ENCODE data around the gene LENG9.

DNA sequence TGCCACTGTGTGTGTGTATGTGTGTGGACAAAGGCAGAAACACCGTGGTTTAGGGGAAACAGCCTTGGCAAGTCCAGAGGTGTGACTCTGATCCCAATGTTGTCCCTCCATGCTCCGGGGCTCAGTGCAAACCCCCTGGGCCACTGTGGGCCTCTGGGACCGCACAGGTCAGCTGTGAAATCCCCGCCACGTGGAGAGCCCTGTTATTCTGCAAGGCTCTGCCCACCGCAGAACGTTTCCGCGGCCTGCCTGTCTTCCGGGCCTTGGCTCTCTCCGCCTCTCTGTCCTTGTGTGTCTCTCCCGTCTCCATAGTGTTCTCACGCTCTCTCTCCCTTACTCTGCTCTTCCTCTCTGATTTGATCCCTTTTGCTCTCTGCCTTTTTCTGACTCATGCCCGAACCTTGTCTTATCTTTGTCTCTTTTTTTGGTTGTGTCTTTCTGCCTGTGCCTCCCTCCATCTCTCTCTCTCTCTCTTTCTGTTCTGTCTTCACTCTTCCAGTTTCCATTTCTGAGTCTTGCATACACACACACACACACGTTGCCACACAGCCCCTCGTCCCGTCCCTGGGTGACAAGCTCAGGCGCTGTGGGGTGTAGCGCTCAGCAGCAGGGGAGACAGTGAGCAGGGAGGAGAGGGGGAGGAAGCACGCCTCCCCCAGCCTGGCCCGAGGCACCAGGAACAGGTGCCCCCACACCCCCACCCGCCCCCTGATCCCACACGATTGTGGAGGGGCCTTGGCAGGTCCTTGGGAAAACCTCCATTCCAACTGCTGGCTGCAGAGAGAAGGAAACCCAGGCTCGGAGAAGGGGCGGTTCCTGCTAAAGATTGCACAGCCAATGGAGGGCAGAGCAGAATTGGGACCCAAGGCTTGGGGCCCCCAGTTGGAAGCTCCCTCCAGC is 45.3 kb downstream of the LENG9 start:
- TF ChIP-seq, protein P1, sequence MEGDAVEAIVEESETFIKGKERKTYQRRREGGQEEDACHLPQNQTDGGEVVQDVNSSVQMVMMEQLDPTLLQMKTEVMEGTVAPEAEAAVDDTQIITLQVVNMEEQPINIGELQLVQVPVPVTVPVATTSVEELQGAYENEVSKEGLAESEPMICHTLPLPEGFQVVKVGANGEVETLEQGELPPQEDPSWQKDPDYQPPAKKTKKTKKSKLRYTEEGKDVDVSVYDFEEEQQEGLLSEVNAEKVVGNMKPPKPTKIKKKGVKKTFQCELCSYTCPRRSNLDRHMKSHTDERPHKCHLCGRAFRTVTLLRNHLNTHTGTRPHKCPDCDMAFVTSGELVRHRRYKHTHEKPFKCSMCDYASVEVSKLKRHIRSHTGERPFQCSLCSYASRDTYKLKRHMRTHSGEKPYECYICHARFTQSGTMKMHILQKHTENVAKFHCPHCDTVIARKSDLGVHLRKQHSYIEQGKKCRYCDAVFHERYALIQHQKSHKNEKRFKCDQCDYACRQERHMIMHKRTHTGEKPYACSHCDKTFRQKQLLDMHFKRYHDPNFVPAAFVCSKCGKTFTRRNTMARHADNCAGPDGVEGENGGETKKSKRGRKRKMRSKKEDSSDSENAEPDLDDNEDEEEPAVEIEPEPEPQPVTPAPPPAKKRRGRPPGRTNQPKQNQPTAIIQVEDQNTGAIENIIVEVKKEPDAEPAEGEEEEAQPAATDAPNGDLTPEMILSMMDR (IDR thresholded peaks at IDR 0.05; ENCODE audit: poor library complexity): no peak
- TF ChIP-seq EZH2 (IDR thresholded peaks at IDR 0.05; ENCODE audit: borderline replicate concordance): no peak

Data from hepatocyte (in vitro differentiated cells).